GM18498 (cell line): ENCODE results near the gene STK24.

Experiments
- ATAC-seq: cut with Tn5 transposase; IDR thresholded peaks from one replicate; pipeline ENCODE4 v1.9.1; 2021; ENCODE audit warnings: mild to moderate bottlenecking, moderate library complexity; ENCODE audit not compliant: unreplicated experiment

Gene STK24

DNA sequence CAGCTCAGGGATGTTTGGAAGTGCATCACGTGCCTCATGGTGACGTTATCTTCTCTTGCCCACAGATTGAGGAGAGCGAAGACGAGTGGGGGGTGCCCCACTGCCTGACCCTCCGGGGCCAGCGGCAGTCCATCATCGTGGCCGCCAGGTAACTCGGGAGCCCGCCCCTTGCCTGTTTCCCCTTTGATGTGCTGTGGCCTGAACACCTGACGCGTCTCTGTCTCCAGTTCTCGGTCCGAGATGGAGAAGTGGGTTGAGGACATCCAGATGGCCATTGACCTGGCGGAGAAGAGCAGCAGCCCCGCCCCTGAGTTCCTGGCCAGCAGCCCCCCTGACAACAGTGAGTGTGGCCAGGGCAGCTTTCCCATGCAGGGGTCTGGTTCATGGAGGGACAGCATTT, 137.0 kb downstream of the STK24 start:
- no peak for ATAC-seq

DNA sequence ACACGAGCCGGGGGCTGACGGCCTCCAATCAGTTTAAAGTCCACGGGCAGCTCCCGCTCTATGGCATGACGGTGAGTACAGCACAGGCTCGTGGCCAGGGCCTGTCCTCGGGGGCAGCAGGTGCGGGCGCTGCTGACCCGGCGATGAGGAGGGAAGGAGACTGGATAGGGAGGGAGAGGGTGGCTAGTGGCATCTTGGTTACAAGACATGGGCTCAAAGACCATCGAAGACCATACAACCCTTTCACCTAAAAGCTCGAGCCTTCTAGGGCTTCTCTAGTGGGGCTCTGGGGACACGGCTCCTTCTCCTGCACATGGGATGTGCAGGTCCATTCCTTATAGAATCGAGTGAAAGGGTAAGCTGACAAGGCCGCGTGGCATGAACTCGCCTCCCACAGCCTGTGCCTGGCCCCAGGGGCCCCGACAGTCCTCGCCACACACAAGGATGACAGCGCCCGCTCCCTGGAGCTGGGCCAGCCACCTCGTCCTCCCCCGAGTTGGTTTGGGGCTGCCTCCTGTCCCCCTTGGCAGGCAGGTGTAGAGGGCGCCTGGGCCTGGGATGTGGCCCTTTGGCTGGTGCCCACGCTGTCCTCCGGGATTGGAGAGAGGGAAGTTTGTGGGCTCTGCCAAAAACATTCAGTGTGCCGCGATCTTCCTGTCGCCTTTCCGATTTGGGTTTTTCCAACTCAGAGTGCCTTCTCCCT, 137.6 kb downstream of the STK24 start:
- ATAC-seq, result no peak

- no peak for ATAC-seq
Observed at GRCh38 chr13:98438246-98439125, 138.4 kb downstream of the STK24 start.

GRCh38 chr13:98436233-98436910, 140.5 kb downstream of the STK24 start:
- ATAC-seq, result no peak

DNA sequence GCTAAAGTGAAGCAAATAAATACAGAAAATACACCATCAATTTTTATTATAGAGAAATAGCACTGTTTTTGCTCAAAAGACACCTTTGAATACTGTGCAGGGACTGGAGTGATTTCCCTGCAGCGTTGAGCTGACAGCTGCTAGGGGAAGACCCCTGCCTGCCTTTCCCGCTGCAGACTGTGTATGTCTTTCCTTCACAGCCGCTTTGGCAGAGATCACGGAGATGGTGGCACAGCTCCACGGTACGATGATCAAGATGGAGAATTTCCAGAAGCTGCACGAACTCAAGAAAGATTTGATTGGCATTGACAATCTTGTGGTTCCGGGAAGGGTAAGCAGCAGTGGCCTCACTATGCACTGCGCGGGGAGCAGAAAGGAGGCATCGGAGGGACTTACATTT, 141.5 kb downstream of the STK24 start:
- ATAC-seq, result no peak

DNA sequence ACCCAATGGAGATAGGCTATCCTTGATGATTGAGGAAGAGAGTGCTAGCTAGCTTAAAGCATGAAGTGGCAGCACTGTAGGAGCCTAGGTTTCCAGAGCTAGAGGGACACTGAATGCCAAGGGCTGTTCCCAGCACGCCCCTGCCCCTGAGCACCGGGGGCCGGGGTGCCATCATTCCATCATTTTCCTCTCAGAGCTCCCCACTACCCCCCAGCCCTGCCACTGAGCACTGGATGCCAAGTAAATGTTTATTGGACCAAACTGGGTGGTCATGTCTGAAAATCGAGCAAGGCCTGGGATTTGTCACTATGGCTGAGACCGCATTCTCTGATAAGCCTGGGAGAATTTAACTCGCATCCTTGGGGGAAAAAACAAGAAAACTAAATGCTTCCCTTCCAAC, 142.8 kb downstream of the STK24 start:
- no peak for ATAC-seq

- no peak for ATAC-seq
Observed at GRCh38 chr13:98433654-98434053, 143.3 kb downstream of the STK24 start.

GRCh38 chr13:98432638-98433037, 144.3 kb downstream of the STK24 start:
- no peak for ATAC-seq

DNA sequence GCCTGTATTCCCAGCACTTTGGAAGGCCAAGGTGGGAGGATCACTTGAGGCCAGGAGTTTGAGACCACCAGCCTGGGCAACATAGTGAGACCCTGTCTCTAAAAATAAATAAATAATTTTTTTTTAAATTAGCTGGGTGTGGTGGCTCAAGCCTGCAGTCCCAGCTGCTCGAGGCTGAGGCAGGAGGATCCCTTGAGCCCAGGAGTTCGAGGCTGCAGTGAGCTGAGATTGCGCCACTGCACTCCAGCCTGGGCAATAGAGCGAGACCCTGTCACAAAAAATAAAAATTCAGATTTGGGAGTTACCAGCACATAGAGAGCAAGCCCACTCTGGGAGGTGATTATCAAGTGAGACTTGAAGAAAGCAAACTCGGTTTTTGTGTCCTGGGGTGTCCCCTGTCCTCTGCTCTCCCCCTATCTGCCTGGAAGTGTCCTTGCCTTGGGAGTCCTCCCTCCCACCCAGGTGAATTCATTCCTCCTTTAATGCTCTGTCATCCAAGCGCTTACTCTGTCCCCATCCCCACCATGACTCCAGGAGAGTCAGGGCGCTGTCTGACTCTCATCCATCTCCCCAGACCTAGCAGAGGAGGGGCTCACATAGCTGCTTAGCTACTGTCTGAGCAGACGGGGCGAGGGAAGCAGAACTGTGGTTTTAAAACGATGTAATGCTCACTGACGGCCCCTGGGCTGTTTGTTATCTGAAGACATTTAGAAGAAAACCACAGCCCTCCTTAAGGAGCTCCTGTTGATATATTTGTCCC, 146.8 kb downstream of the STK24 start:
- ATAC-seq, result no peak

DNA sequence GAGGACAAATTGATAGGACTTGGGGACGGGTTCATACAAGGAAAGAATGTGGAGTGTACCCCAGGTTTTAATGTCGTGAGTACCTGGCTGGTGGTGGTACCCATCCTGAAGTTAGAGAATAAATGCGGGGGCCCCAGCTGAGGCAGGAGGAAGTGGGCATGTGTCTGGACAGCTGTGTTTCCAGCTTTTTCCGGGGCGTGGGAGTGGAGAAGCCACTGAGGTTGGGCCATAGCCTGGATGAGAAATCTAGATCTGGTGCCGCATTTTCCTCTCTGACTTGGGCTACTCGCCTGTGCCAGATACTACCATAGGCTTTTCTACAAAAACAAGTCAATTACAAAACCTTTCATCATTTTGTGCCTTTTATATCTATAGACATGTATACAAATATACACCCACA, 147.4 kb downstream of the STK24 start:
- no peak for ATAC-seq

GRCh38 chr13:98429081-98429480, 147.8 kb downstream of the STK24 start:
- ATAC-seq, result no peak

DNA sequence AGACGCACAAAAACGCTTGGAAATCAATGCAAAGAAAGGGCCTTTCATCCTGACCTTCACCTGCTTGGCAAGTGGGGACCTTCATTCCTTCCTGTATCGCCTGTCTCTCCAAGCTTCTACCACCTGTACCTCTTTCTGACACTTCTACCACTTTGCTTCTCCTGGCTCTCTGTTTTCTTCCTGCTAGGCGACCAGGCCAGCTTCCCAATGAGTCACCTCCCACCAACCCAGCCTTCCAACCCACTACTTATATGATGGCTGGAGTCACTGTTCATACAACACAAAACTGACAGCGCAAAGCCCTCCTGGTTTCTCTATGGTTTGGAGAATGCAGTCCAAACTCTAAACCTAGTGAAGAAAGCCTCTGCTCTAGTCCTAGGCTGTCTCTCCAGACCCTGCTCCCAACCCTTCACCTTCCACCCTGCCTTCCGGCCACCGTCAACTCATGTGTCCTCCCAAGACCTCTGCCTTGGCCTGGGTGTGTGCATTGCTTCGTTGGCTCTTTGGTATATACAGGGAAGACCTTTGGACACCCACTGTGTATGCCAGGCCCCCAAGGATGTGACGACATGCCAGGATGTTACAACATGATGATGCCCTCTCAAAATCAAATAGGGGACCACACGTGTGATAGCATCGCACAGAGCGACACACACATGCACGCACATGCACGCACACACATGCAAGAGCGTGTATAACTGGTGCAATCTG, 148.5 kb downstream of the STK24 start:
- no peak for ATAC-seq

DNA sequence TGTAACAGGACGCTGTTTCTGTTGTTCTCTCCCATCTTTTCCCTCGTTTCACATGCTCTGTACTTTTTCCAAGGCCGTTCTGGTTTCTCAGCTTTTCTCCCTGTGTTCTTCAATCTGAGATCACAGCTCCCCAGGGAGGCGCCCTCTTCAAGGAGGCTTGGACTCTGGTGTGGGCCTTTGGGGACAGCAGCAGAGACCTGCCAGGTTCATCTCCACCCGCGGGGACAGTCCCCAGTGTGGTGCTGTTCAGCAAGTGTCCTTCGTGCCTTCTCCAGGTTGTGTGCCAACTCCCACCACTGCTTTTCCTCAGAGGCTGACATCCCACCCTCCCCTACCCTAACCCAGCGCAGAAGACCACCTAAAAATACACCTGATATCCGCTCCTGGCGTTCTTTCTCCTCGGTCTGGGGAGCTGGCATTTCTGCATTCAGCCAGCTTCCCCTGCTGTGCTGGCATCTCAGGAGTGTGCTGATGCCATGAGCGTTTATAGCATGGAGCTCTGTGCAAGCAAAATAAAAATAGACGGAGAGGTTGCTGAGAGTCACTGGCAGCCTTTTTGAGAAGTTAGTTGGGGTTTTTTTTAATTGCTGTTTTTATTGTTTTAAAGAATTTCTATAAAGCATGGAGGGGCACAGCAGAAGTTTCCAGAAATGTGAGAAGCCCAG, 149.4 kb downstream of the STK24 start:
- ATAC-seq, result no peak

- no peak for ATAC-seq
Observed at GRCh38 chr13:98423417-98423816, 153.5 kb downstream of the STK24 start.

- ATAC-seq, result no peak
Observed at GRCh38 chr13:98422046-98422445, 154.9 kb downstream of the STK24 start.

- no peak for ATAC-seq
Observed at GRCh38 chr13:98420554-98421175, 156.2 kb downstream of the STK24 start.

DNA sequence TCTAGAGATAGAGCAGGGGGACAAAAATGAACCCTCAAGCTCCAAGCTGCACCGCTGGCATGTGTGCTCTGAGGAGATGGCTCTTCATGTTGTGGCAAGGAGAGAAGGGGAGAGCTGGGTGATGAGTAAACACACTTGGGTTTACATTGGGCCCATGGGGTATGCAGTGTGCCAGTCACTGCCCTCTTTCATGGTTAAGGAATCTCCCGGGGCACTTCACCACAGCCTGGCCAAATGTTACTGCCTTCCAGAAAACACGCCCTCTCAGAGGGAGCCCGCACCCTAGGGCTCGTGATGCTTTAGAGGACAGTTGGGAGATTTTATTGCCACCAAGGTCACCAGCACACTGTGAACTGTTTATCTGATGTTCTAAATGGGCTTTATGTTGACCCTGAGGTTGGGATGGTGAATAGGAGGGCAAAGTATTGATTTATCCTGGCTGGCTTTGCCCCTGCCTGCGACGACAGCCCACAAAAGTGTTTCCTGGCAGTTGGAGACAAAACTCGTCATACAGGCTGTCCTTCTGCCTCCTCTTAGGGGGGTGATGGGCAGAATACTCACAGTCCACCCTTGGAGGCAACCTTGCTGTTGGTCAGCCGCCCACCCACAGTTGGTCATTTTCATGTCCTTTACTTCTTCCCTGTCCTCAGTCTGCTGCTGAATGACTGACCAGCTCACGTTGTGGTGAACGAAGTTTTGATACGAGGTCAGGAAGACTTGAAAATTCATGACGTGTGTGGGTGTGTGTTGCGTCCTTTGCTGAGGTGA, 156.9 kb downstream of the STK24 start:
- no peak for ATAC-seq

DNA sequence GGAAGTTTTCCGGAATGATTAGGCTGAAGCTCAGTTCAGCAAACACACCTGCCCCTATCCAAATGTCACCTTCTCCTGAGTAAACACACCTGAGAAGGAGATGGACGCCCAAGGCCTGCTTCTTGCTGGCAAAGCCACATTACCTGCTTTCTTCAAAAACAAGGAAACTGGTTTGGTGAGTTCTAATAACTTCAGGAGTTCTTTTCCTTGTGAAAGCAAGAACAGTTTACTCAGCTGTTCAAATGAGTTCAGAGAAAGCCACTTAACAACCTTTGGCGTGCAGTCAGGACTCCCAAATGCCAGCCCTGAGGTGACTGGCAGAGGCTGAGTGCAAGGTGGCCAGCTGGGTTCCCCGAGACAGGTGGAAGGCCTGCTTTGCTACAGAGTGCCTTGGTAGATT, 160.5 kb downstream of the STK24 start:
- ATAC-seq, result no peak
